Peyer's patch (tissue), 4 donors: ENCODE data around the gene LENG9. TPM values are rescaled to one million over a fixed set of nuclear protein-coding genes. Genes with fewer than 3 reads are reported as not detected.

Source experiments
- DNase-seq, 3 donors: peaks; one replicate each; pipeline ENCODE4 v3.0.0-alpha.2; 2017 to 2019
- H3K27ac ChIP-seq, 4 donors: fragments of 200-600 bp; sonication (generic); one replicate each; pipeline ENCODE4 v1.5.1; 2016 to 2019
- H3K27me3 ChIP-seq, 2 donors: fragments of 200-600 bp; sonication (generic); one replicate each; pipeline ENCODE4 v1.5.1; 2019
- H3K36me3 ChIP-seq, 3 donors: fragments of 200-600 bp; sonication (generic); one replicate each; pipeline ENCODE4 v1.5.1; 2016 to 2019
- H3K4me1 ChIP-seq, 4 donors: fragments of 200-600 bp; sonication (generic); one replicate each; pipeline ENCODE4 v1.5.1; 2016 to 2019
- H3K4me3 ChIP-seq, 4 donors: fragments of 200-600 bp; sonication (generic); 1 replicate in 3 of 4; 2 replicates in 1 of 4; pipeline ENCODE4 v1.5.1; 2016 to 2019; ENCODE audit warnings: mild to moderate bottlenecking in 1 of 4
- H3K9me3 ChIP-seq, 4 donors: fragments of 200-600 bp; sonication (generic); one replicate each; pipeline ENCODE4 v1.5.1; 2016 to 2019; ENCODE audit warnings: mild to moderate bottlenecking in 1 of 4
- POLR2A ChIP-seq, 2 donors: fragments of 450-650 bp; IDR thresholded peaks; one replicate each; pipeline ENCODE4 v1.5.1; 2017; ENCODE audit warnings: antibody characterized with exemption in 2 of 2, mild to moderate bottlenecking in 2 of 2, moderate library complexity in 2 of 2
- total RNA-seq, 4 donors: library from RNA; depleted of rRNA; stranded (reverse); fragments of >200 nt; gene quantifications; one replicate each; pipeline ENCODE4 v1.1.0, GENCODE V29; 2016
- TF ChIP-seq, protein P1 (sequence below), 6 experiments: fragments of 450-650 bp in 4 of 6; fragments of 200-600 bp in 2 of 6; sonication (generic) in 1 of 6; IDR thresholded peaks; one replicate each; pipeline ENCODE4 v1.5.1; 2017 to 2019; ENCODE audit warnings: antibody characterized with exemption in 6 of 6, mild to moderate bottlenecking in 3 of 6, moderate library complexity in 1 of 6

The LENG9 gene
- total RNA-seq, 4 donors from 2014 or later = 11.0 to 18.9 (median 15.8) TPM

GRCh38 chr19:54420383-54421168 is 43.0 kb downstream of the LENG9 start:
- no peaks in the 10 kb centered on the region for H3K4me1 ChIP-seq
- no peaks in the 10 kb centered on the region for H3K9me3 ChIP-seq
- no peak overlapping the region for H3K27ac ChIP-seq
- no peak overlapping the region for H3K4me3 ChIP-seq
- TF ChIP-seq, protein P1, sequence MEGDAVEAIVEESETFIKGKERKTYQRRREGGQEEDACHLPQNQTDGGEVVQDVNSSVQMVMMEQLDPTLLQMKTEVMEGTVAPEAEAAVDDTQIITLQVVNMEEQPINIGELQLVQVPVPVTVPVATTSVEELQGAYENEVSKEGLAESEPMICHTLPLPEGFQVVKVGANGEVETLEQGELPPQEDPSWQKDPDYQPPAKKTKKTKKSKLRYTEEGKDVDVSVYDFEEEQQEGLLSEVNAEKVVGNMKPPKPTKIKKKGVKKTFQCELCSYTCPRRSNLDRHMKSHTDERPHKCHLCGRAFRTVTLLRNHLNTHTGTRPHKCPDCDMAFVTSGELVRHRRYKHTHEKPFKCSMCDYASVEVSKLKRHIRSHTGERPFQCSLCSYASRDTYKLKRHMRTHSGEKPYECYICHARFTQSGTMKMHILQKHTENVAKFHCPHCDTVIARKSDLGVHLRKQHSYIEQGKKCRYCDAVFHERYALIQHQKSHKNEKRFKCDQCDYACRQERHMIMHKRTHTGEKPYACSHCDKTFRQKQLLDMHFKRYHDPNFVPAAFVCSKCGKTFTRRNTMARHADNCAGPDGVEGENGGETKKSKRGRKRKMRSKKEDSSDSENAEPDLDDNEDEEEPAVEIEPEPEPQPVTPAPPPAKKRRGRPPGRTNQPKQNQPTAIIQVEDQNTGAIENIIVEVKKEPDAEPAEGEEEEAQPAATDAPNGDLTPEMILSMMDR (IDR thresholded peaks at IDR 0.05) = no peak
- no peak for TF ChIP-seq POLR2A (IDR thresholded peaks at IDR 0.05)
- no peaks in the 10 kb centered on the region for H3K36me3 ChIP-seq
- peaks cover 0 to 25% of the 10 kb centered on the region in 2 donors for H3K27me3 ChIP-seq
- no peak for DNase-seq

- Histone ChIP-seq H3K9me3 (no peaks in the 10 kb centered on the region), H3K27ac (no peak overlapping the region), H3K4me3 (no peak overlapping the region), H3K27me3 (peaks cover 0 to 30% of the 10 kb centered on the region in 2 donors), H3K36me3 (no peaks in the 10 kb centered on the region), H3K4me1 (no peaks in the 10 kb centered on the region)
- TF ChIP-seq POLR2A (IDR thresholded peaks at IDR 0.05) = no peak
- TF ChIP-seq, protein P1 (IDR thresholded peaks at IDR 0.05) = no peak
- no peak for DNase-seq
Measured at GRCh38 chr19:54420068-54420382, 43.6 kb downstream of the LENG9 start.

- Histone ChIP-seq H3K9me3 (no peaks in the 10 kb centered on the region), H3K36me3 (no peaks in the 10 kb centered on the region), H3K4me3 (no peak overlapping the region), H3K27ac (no peak overlapping the region), H3K27me3 (peaks cover 0 to 39% of the 10 kb centered on the region in 2 donors), H3K4me1 (no peaks in the 10 kb centered on the region)
- TF ChIP-seq POLR2A (IDR thresholded peaks at IDR 0.05) = no peak
- TF ChIP-seq, protein P1 (IDR thresholded peaks at IDR 0.05) = no peak
- DNase-seq = no peak
Measured at GRCh38 chr19:54418930-54419800, 44.4 kb downstream of the LENG9 start.

DNA sequence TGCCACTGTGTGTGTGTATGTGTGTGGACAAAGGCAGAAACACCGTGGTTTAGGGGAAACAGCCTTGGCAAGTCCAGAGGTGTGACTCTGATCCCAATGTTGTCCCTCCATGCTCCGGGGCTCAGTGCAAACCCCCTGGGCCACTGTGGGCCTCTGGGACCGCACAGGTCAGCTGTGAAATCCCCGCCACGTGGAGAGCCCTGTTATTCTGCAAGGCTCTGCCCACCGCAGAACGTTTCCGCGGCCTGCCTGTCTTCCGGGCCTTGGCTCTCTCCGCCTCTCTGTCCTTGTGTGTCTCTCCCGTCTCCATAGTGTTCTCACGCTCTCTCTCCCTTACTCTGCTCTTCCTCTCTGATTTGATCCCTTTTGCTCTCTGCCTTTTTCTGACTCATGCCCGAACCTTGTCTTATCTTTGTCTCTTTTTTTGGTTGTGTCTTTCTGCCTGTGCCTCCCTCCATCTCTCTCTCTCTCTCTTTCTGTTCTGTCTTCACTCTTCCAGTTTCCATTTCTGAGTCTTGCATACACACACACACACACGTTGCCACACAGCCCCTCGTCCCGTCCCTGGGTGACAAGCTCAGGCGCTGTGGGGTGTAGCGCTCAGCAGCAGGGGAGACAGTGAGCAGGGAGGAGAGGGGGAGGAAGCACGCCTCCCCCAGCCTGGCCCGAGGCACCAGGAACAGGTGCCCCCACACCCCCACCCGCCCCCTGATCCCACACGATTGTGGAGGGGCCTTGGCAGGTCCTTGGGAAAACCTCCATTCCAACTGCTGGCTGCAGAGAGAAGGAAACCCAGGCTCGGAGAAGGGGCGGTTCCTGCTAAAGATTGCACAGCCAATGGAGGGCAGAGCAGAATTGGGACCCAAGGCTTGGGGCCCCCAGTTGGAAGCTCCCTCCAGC is 45.3 kb downstream of the LENG9 start:
- Histone ChIP-seq H3K27ac (no peak overlapping the region), H3K27me3 (peaks cover 0 to 39% of the 10 kb centered on the region in 2 donors)
- DNase-seq = no peak

More for the DNA sequence above, 45.3 kb downstream of the LENG9 start:
- Histone ChIP-seq H3K4me3 (no peak overlapping the region), H3K9me3 (no peaks in the 10 kb centered on the region), H3K4me1 (no peaks in the 10 kb centered on the region), H3K36me3 (no peaks in the 10 kb centered on the region)
- TF ChIP-seq, protein P1 (IDR thresholded peaks at IDR 0.05) = no peak
- TF ChIP-seq POLR2A (IDR thresholded peaks at IDR 0.05) = no peak
